ENCODE measurements around the gene FOXP1.
"Not testable (repeated sequence)": the region's sequence is repeated elsewhere in the genome, so short reads cannot be mapped to it uniquely, and the experiment has no call there.

The FOXP1 gene

DNA sequence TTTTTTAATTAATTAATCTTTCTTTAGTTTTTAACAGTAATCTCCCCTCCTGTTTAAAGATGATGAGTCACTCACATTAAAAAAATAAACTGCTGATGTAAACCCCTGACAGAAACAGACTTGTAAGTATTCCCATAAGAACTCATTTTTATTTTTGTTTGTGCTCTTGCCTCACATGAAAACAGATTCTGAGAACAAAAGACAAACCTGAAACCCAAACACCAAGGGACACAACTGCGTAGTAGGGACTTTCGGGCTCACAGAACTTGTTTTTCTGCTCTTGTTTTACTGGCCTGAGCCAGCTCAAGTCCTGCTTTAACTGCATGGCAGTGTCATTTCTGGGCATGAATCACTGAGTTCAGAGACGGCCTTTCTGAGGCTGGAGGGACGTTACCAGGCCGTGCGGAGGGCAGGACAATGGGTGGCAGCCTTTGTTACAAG is 600.8 kb downstream of the FOXP1 start:
- FAIRE-seq: no peak

DNA sequence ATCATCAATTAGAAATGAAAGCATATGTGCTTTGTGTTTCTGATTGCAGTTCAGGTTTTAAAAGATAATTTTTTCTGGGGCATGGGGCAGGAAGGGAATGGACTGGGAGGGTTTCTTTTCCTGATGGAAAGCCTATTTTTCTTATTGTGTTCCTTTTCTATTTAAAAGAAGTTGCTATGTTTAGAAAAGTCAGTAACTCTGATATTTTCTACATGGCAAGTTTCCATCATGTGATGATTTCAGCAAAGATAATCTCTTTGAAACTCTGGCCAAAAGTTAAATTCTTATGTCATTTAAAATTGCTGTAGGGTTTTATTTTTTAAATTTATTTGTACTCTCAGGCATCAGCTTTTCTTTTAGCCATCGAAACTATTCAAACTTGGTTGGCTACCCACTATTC is 601.2 kb downstream of the FOXP1 start:
- FAIRE-seq: no peak

DNA sequence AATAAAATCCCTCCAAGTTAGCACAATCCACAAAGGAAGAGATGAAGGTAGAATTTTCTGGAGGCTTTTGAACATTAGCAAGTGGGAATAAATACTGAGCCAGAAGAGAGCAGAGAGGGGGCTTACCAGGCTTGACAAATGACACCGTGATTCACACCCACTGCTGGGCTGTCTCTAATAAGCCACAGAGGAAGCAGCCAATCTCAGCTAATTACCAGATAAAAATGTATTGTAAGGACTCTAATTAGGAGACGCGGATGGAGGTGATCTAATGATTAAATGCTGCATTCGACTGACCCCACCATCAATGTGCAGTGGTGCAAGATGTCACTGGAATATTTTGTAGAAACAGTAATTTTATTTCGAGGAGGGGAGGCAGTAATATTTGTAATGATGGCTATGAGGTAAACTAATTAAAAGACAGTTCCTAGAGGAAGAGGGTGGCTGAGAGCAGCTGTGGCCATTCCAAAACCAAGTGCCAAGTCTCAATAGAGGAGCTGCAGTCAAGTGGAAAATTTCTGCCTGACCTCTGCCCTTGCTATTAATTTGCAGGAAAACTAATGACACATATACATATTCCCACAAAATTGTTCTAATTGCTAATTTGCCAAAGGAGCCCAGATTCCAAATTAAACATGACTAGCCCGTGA is 602.2 kb downstream of the FOXP1 start:
- FAIRE-seq: no peak

DNA sequence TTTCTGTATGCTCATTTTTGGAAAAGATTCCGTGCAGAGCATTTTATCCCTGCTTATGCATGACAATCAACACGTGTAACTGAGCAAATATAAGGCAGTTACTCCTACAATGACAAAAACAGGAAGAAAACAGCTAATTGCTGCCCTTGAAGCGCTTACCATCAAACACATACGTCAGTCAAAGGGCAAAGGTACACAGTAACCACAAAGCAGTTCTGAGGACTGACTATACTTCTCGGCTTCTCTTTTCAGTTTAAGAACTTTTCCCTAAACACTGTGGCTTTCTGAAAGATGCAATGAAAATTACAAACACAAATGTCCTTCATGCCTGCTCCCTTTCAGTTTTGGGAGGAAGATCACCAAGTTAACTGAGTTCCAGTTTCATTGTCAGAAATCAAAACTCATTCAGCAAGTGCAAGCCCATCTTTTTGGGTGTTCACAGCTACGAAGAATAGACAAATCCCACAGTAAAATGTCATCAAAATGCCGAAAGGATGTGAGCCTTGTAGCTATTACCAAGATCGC is 602.8 kb downstream of the FOXP1 start:
- no peak for FAIRE-seq

DNA sequence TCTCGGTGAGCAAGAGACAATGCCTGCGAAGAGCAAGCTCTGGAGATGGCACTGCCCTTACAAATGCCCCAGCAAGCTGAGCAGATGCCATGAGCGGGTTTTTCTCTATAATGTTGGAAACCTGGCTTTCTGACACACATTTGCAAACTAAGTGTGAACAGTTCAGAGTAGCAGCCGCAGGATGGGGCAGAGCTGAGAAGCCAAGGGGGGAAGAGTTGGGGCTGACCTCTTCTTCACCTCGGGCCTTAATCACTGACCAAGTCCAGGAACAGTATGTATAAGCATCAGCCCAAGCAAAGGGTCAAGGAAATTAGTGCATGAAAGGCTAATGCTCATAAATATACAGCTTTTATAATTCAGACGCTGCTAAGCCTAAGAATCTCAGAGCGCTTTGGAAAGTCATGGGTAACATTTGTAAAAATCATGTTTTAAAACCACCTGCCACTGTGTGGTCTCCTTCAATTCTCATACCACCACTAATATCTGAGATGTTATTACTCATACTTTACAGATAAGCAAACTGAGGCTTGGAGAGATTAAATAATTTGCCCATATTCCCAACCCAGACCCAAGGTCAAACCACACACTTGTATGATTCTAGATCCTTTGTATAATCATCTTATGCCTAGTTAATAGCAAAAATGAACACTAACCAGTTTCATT is 603.4 kb downstream of the FOXP1 start:
- FAIRE-seq: no peak

DNA sequence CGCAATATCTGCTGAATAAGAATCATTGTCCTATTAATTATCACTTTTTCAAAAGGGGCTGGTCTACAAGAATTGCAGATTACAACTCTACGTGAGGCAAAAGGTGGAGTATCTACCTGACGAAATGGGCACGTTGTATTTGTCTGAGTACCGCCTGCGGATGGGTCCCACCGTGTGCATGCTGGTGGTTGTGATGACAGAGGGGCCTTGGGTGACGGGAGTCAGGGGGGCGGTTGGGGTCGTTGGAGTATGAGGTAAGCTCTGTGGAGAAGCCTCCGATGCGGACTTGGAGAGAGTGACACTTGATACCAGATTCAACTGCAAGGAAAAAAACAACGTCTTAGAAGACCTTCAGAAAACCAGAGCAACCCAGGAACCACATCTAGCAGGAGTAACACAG is 605.8 kb downstream of the FOXP1 start:
- FAIRE-seq: no peak

GRCh38 chr3:70975981-70976380 is 607.5 kb downstream of the FOXP1 start:
- not testable (repeated sequence) for FAIRE-seq

GRCh38 chr3:70974747-70975146 is 608.8 kb downstream of the FOXP1 start:
- no peak for FAIRE-seq

GRCh38 chr3:70973558-70973957 is 610.0 kb downstream of the FOXP1 start:
- FAIRE-seq: no peak

DNA sequence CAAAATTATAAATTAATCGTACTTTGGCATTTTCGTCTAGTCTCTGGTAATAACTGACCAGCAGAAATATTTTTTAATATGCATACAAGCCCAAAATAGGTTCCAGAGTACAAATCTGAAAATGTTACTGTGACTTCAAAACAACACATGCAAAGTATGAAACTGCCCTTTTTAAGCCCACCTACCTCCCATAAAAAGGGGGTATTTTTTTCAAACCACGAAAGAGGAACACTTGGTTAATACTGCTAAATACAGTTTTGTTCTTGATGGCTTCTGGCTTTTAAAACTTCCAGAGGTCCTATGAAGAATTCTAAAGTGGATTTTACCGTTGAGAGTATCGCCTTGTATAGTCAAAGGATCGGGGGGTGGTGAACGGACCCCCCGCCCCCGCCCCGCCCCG is 610.7 kb downstream of the FOXP1 start:
- no peak for FAIRE-seq

- FAIRE-seq: no peak
These were observed 612.6 kb downstream of the FOXP1 start for GRCh38 chr3:70970952-70971351.

GRCh38 chr3:70970171-70970570 is 613.4 kb downstream of the FOXP1 start:
- no peak for FAIRE-seq

- FAIRE-seq: no peak
These were observed 619.9 kb downstream of the FOXP1 start for GRCh38 chr3:70963431-70964275.

DNA sequence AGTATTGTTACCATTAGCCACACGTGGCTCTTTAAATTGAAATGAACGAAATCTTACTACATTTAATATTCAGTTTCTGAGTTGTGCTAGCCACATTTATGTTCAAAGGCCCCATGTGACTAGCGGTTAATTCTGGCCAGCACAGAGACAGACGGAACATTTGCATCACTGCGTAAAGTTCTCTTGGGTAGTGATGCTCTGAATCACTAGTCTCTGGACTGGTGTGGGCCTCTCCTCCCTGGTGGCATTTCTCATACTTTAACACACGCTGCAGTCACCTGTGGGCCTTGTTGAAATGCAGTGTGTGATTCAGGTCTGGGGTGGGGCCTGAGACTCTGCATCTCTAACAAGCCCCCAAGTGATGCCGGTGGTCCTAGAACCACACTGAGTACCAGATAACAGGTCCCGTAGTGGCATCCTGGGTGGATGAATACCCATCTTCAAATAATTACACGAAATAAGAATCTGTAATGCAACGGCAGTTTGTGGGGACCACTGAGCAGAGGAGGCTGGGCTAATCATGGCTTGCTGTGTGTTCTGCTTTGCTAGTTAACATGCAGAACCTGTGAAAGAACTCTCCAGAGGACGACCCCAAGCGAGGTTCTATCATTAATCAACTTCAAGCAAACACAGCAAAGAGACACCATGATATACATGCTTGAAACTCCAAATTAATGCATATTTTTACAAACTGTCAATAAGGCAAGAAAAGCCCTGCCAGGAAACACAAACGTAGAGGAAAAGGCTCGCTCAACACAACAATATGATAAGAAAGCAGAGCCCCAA is 623.8 kb downstream of the FOXP1 start:
- FAIRE-seq: no peak

- FAIRE-seq: no peak
These were observed 631.3 kb downstream of the FOXP1 start for GRCh38 chr3:70952033-70952747.

DNA sequence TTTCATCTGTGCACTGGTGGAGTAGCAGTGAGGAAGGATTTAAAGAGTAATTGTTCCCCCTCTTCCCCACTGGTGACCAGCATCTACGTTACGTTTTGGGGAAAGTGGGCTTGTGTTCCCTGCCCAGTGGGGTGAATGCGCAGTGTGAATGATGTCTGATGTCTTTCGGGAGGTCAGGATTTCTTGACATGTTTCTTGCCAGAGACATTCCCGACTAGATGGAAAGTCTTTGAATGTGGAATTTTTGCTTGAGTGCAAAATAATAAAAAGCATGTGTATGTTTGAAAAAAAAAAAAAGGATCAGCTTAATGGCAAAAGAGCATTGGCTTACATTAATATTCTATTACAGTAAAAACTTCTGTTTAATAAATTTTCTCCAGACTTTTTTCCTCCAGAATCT is 632.2 kb downstream of the FOXP1 start:
- FAIRE-seq: no peak

GRCh38 chr3:70947579-70947978 is 635.9 kb downstream of the FOXP1 start:
- FAIRE-seq: no peak

DNA sequence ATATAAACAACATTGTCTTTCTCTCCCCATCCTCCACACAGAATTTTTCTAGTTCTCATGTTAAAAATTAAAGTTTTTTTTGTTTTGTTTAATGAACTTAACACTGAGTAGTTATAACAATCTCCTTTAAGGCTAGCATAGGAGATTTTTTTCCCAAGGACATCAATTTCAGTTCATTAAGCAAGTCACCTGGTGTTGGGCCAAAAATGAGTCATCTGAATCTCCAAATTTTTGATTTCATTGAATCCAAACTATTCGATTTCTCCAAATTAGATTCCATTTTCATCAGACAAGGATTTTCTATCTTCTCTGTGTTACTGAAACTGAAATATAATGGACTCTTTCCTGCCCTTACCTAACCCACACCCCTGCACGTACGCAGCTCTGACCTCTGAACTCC is 639.6 kb downstream of the FOXP1 start:
- no peak for FAIRE-seq

- FAIRE-seq: no peak
These were observed 650.3 kb downstream of the FOXP1 start for GRCh38 chr3:70933105-70933810.

GRCh38 chr3:70930066-70930465 is 653.5 kb downstream of the FOXP1 start:
- no peak for FAIRE-seq

- no peak for FAIRE-seq
These were observed 656.3 kb downstream of the FOXP1 start for GRCh38 chr3:70927239-70927638.

Measured in A204.1 (cell line).